Right atrium auricular region (tissue), 2 donors: ENCODE results near the gene HBE1. TPM values are rescaled to one million over a fixed set of nuclear protein-coding genes. Genes with fewer than 3 reads are reported as not detected.
A peak's percentile ranks its signal among the peaks of the same experiment; 100 is the strongest.

Experiments used
- DNase-seq: peaks from one replicate; pipeline ENCODE4 v3.0.0-alpha.2; 2019; ENCODE audit warnings: low spot score
- H3K27ac ChIP-seq, 2 donors: fragments of 200-600 bp; sonication (generic); 1 replicate in 1 of 2; 2 replicates in 1 of 2; pipeline ENCODE4 v1.5.1; 2016 to 2019
- H3K27me3 ChIP-seq, 2 donors: fragments of 200-600 bp; sonication (generic); one replicate each; pipeline versions ENCODE4 v1.5.1 to v1.6.0; 2017 to 2019
- H3K36me3 ChIP-seq: fragments of 200-600 bp; sonication (generic); one replicate; pipeline ENCODE4 v1.5.1; 2016
- H3K4me1 ChIP-seq, 2 donors: fragments of 200-600 bp; sonication (generic); one replicate each; pipeline versions ENCODE4 v1.5.1 to v1.6.0; 2017 to 2019
- H3K4me3 ChIP-seq, 2 donors: fragments of 200-600 bp; sonication (generic); 1 replicate in 1 of 2; 2 replicates in 1 of 2; pipeline ENCODE4 v1.5.1; 2017 to 2019; ENCODE audit warnings: mild to moderate bottlenecking in 1 of 2, moderate library complexity in 1 of 2
- H3K9me3 ChIP-seq, 2 donors: fragments of 200-600 bp; sonication (generic); one replicate each; pipeline ENCODE4 v1.5.1; 2019
- total RNA-seq, 2 donors: library from RNA; depleted of rRNA; stranded (reverse); fragments of >200 nt; gene quantifications; one replicate each; pipeline ENCODE4 v1.1.0, GENCODE V29; 2016
- TF ChIP-seq, protein P1 (sequence below), 2 donors: fragments of 200-600 bp; sonication (generic); IDR thresholded peaks; one replicate each; pipeline ENCODE4 v1.5.1; 2019; ENCODE audit warnings: antibody characterized with exemption in 2 of 2

The HBE1 gene
- total RNA-seq, 2 donors from 2014 or later: not detected

DNA sequence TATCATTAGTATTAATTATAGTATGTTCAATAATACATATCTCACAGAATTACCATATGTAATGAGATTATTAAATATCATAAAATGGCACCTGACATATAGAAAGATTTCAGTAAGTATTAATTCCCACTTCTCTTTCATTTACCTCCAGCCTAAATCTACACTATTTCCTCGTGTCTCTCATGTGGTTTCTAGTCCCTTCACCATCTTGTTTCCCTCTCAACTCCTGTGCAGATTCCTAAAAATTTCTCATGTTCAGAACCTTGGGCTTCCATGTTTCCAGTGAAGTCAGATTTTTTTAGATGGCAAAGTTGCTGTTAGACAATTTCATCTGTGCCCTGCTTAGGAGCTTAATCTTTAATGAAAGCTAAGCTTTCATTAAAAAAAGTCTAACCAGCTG is 14.1 kb upstream of the HBE1 start:
- Histone ChIP-seq H3K27ac (no peak overlapping the region), H3K9me3 (no peaks in the 10 kb centered on the region), H3K4me1 (no peaks in the 10 kb centered on the region), H3K4me3 (no peak overlapping the region), H3K36me3 (no peaks in the 10 kb centered on the region), H3K27me3 (no peaks in the 10 kb centered on the region)
- DNase-seq: no peak
- TF ChIP-seq, protein P1, sequence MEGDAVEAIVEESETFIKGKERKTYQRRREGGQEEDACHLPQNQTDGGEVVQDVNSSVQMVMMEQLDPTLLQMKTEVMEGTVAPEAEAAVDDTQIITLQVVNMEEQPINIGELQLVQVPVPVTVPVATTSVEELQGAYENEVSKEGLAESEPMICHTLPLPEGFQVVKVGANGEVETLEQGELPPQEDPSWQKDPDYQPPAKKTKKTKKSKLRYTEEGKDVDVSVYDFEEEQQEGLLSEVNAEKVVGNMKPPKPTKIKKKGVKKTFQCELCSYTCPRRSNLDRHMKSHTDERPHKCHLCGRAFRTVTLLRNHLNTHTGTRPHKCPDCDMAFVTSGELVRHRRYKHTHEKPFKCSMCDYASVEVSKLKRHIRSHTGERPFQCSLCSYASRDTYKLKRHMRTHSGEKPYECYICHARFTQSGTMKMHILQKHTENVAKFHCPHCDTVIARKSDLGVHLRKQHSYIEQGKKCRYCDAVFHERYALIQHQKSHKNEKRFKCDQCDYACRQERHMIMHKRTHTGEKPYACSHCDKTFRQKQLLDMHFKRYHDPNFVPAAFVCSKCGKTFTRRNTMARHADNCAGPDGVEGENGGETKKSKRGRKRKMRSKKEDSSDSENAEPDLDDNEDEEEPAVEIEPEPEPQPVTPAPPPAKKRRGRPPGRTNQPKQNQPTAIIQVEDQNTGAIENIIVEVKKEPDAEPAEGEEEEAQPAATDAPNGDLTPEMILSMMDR (IDR thresholded peaks at IDR 0.05): no peak

DNA sequence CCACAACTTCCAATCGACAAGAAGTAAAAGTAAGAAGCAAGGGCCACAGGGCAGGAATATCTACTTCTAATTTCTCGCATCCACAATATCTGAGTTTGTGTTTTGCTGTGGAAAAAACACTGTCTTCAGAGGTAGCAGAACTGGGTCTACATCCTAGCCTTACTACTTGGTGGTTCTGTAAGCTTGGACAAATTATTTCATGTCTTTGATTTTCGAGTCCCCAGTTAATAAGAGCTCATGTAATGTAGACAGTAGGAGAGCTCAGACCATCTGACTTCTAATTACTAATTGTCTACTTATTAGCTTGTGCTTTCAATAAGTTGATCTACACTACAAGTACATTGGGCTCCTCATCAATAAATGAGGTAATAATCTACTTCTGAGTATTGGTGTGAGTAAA is 13.3 kb upstream of the HBE1 start:
- Histone ChIP-seq H3K27me3 (no peaks in the 10 kb centered on the region), H3K36me3 (no peaks in the 10 kb centered on the region), H3K9me3 (no peaks in the 10 kb centered on the region), H3K4me1 (no peaks in the 10 kb centered on the region), H3K4me3 (no peak overlapping the region), H3K27ac (no peak overlapping the region)
- no peak for DNase-seq
- TF ChIP-seq, protein P1 (IDR thresholded peaks at IDR 0.05): no peak

DNA sequence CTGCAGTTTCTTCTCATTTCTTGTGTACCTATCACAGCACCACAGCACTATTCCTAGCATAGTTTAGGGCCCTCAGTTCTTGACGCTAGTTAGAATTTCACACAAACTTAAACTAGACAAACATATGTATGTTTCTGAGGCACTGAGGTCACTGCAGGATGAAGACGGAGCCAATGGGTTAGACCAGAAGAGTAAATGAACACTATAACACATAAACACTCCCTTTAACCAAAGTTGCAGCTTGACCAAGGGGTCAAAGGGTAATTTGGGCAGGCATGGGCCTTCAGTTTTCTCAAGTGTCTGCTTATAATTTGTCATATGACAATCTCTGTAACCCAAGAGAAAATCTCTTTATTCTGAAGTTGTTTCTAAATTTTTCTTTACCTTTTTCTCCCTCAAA is 12.9 kb upstream of the HBE1 start:
- no peak overlapping the region for H3K4me3 ChIP-seq
- TF ChIP-seq, protein P1 (IDR thresholded peaks at IDR 0.05): no peak
- no peaks in the 10 kb centered on the region for H3K27me3 ChIP-seq
- H3K27ac ChIP-seq: no peak overlapping the region
- no peaks in the 10 kb centered on the region for H3K9me3 ChIP-seq
- H3K36me3 ChIP-seq: no peaks in the 10 kb centered on the region
- DNase-seq: no peak
- H3K4me1 ChIP-seq: no peaks in the 10 kb centered on the region

DNA sequence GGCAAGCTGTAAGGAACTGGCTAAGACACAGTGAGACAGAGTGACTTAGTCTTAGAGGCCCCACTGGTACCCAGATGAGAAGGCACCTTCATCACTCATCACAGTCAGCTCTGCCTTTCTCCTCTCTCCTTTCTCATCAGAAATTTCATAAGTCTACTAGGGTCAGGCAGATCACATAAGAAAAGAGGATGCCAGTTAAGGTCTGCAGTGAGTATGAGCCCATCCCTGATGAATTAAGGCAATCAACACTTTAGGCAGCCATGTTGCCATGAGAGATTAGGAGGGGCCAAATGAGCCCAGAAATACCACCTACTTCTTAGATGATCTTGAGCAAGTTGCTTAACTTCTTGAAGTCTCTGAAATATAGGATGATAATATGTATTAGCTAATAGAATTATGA is 11.9 kb upstream of the HBE1 start:
- no peak for DNase-seq
- Histone ChIP-seq H3K4me3 (no peak overlapping the region), H3K4me1 (no peaks in the 10 kb centered on the region), H3K36me3 (no peaks in the 10 kb centered on the region), H3K27me3 (no peaks in the 10 kb centered on the region), H3K27ac (no peak overlapping the region), H3K9me3 (no peaks in the 10 kb centered on the region)
- TF ChIP-seq, protein P1 (IDR thresholded peaks at IDR 0.05): no peak

DNA sequence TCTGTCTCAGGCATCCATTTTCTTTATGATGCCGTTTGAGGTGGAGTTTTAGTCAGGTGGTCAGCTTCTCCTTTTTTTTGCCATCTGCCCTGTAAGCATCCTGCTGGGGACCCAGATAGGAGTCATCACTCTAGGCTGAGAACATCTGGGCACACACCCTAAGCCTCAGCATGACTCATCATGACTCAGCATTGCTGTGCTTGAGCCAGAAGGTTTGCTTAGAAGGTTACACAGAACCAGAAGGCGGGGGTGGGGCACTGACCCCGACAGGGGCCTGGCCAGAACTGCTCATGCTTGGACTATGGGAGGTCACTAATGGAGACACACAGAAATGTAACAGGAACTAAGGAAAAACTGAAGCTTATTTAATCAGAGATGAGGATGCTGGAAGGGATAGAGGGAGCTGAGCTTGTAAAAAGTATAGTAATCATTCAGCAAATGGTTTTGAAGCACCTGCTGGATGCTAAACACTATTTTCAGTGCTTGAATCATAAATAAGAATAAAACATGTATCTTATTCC is 10.9 kb upstream of the HBE1 start:
- TF ChIP-seq, protein P1 (IDR thresholded peaks at IDR 0.05): no peak
- DNase-seq: peak; percentile 64
- H3K9me3 ChIP-seq: no peaks in the 10 kb centered on the region
- H3K27ac ChIP-seq: no peak overlapping the region
- H3K4me1 ChIP-seq: no peaks in the 10 kb centered on the region
- no peak overlapping the region for H3K4me3 ChIP-seq
- no peaks in the 10 kb centered on the region for H3K27me3 ChIP-seq
- H3K36me3 ChIP-seq: no peaks in the 10 kb centered on the region

DNA sequence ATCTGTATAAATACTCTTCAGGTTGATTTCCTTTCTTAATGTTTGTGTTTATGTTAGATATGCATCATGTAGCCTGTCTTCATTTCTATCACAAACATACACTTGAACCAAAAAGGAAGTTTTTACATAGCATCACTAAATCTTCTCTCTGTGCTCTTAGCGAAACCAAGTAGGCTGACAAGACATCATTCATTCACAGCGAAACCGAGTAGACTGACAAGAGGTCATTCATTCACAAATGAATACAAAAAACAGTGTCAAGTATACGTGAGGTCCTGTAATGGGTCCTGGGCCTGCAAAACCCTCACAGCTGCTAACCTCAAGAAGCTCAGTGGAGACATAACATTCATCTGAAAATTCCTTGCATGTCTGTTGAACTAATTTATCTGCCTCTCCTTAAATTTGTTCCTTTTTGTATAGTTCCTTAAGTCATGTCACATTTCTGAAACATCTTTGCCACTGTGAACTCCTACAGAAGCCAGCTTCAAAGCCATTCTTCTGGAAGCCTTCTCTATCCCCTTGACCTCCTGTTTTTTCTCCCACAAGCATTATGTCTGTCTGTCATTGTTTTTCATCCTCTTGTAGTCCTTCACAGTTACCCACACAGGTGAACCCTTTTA is 9.8 kb upstream of the HBE1 start:
- Histone ChIP-seq H3K4me3 (no peak overlapping the region), H3K9me3 (no peaks in the 10 kb centered on the region), H3K27me3 (no peaks in the 10 kb centered on the region), H3K27ac (no peak overlapping the region), H3K4me1 (no peaks in the 10 kb centered on the region), H3K36me3 (no peaks in the 10 kb centered on the region)
- DNase-seq: no peak
- TF ChIP-seq, protein P1 (IDR thresholded peaks at IDR 0.05): no peak
